Fibroblast of skin of left biceps (primary cell): ENCODE measurements around the gene SYNPO2L.
"Not testable (repeated sequence)": the region's sequence is repeated elsewhere in the genome, so short reads cannot be mapped to it uniquely, and the experiment has no call there.

Source experiments
- DNase-seq, 2 experiments: peaks; one replicate each; pipeline ENCODE4 v3.0.0-alpha.2; 2013; ENCODE audit warnings: low read depth in 2 of 2

SYNPO2L gene

GRCh38 chr10:73623056-73623455 is 32.8 kb downstream of the SYNPO2L start:
- no peak for DNase-seq

DNA sequence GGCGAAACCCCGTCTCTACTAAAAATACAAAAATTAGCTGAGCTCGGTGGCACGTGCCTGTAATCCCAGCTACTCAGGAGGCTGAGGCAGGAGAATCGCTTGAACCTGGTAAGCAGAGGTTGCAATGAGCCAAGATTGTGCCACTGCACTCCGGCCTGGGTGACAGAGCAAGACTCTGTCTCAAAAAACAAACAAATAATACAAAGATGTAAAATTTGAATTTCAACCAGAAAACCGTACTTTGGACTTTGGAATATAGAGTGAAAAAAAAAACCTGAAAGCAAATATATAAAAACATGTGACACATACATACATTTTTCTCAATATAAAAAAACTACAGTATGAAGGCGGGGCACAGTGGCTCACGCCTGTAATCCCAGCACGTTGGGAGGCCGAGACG is 34.9 kb downstream of the SYNPO2L start:
- not testable (repeated sequence) for DNase-seq

DNA sequence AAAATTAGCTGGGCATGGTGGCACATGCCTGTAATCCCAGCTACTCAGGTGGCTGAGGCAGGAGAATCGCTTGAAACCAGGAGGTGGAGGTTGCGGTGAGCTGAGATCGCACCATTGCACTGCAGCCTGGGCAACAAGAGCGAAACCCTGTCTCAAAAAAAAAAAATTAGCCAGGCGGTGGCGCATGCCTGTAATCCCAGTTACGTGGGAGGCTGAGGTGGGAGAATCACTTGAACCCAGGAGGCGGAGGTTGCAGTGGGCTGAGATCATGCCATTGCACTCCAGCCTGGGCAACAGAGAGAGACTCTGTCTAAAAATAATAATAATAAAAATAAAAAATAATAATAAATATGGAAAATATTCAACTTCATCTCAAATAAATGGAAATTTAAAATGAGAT is 38.7 kb downstream of the SYNPO2L start:
- not testable (repeated sequence) for DNase-seq

- DNase-seq, result no peak
Observed at GRCh38 chr10:73614720-73615119, 41.1 kb downstream of the SYNPO2L start.

DNA sequence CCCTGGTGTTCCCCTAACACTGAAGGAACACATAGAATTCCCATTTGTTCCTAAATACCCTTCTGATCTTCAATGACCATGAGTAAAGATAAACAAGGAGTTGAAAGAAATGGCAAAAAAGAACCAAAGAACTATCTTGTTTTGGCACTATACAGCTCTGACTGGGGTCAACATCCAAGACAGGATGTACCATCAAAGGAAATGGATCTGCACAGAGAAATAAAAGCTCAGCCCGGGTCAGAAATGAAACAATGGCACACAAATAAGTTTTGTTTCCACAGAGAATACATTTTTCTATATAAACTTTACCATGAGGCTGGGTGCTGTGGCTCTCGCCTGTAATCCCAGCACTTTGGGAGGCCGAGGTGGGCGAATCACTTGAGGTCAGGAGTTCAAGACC is 46.7 kb downstream of the SYNPO2L start:
- no peak for DNase-seq

- DNase-seq, result no peak
Observed at GRCh38 chr10:73601486-73601921, 54.3 kb downstream of the SYNPO2L start.

DNA sequence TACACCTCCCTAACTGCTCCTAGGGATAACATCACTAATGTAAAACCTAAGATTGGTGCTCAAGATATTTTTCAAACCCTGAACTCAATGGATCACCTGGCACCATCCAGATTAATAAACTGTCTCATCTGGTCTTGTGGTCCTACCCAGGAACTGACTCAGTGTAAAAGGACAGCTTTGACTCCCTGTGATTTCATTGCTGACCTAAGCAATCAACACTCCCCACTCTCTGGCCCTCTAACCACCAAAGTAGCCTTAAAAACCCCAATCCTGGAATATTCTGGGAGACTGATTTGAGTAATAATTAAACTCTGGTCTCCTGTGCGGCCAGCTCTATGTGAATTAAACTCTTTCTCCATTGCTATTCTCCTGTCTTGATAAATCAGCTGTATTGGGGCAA is 58.5 kb downstream of the SYNPO2L start:
- no peak for DNase-seq
